SK-MEL-5 (cell line): ENCODE data around the gene RPL9. TPM values are rescaled to one million over a fixed set of nuclear protein-coding genes. Genes with fewer than 3 reads are reported as not detected.
"Not testable (repeated sequence)": the region's sequence is repeated elsewhere in the genome, so short reads cannot be mapped to it uniquely, and the experiment has no call there.

Experiments used
- DNase-seq: peaks from one replicate; pipeline ENCODE4 v3.0.0-alpha.2; 2016; ENCODE audit warnings: low read depth, low spot score
- in situ Hi-C: cut with HindIII; loops from 2 replicates; pipeline ENCODE4 v1.10.0; 2016; ENCODE audit warnings: low sequenced_read_pairs, high pct_unique_total_duplicates, low pct_unique_long_range_greater_than_20kb
- total RNA-seq: library from RNA; depleted of rRNA; stranded (reverse); fragments of >200 nt; shearing (Covaris generic); gene quantifications from 2 replicates; pipeline ENCODE4 v1.2.3, GENCODE V29; 2014

Gene RPL9
- total RNA-seq, 1 experiment from 2014 or later = 3,684 TPM

DNA sequence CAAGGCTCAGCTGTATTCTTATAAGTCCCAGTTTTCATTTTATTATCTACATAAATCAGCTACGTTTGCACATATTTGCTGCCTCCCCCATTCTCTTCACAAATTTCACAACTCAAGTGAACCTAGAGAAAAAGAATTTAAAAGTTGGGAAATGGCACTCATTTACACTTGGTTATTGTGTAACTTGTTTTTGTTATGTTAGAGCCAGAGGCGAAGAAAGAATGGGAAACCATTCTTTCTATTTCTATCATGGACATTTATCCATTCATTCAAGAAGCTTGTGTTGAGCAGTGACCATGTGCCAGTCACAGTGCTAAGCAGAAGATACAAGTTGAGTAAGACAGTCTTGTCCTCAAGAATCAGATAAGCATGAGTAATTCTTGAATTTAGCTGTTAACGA is 13.7 kb upstream of the RPL9 start:
- in situ Hi-C loops = no loop called here
- DNase-seq = no peak

GRCh38 chr4:39470402-39470801 is 11.7 kb upstream of the RPL9 start:
- in situ Hi-C loops = no loop called here
- no peak for DNase-seq

- in situ Hi-C loops = no loop called here
- peak; percentile 92 for DNase-seq
Measured at GRCh38 chr4:39469429-39470077, 10.8 kb upstream of the RPL9 start.

GRCh38 chr4:39467464-39467863 is 8.7 kb upstream of the RPL9 start:
- DNase-seq = no peak
- in situ Hi-C loops = no loop called here

- DNase-seq = no peak
- in situ Hi-C loops = no loop called here
Measured at GRCh38 chr4:39466747-39467146, 8.0 kb upstream of the RPL9 start.

GRCh38 chr4:39464886-39465501 is 6.3 kb upstream of the RPL9 start:
- in situ Hi-C loops = no loop called here
- DNase-seq = peak; percentile 91

DNA sequence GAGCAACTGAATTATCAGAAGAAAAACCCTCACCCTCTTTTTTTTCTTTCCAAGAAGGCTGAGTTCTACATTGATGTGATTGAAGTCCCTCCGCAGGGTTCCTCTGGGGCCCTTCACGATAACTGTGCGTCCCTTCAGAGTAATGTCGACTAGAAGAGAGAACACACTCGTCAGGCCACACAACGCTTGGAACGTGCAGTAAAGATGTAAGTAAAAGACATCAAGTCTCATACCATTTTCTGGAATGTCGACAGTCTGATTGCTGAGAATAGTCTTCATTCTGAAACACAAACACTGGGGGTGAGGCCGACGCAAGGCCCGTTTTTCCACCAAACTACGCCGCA is 589 bp downstream of the RPL9 start:
- in situ Hi-C loops, DNase-seq: not testable (repeated sequence)

GRCh38 chr4:39456946-39457763 is 1.6 kb downstream of the RPL9 start:
- DNase-seq = no peak
- in situ Hi-C loops = no loop called here

- in situ Hi-C loops = no loop called here
Measured at GRCh38 chr4:39455486-39455885, 3.2 kb downstream of the RPL9 start.

DNA sequence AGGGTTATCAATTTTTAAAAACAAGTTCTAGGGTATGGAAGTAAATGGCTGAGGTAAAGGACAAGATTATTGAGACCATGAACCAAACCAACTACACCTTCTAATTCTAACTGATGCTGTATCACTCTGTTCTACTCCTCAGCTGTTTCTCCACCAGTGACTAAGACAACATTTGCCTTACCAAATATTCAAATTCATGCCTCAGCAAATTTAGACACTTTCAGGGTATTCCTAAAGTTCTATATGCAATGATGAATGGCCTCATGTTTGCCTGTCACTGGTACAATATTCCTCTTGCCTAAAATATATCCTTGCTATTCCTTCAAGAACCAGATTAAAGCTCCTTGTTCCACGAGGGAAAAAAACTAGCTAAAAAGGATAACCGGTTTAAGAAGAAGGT is 5.0 kb downstream of the RPL9 start:
- in situ Hi-C loops = no loop called here

More at GRCh38 chr4:39455486-39455885, 3.2 kb downstream of the RPL9 start:
- DNase-seq = no peak

GRCh38 chr4:39452860-39453587 is 5.7 kb downstream of the RPL9 start:
- in situ Hi-C loops = no loop called here
- DNase-seq = no peak

More for the DNA sequence above, 5.0 kb downstream of the RPL9 start:
- DNase-seq = no peak

DNA sequence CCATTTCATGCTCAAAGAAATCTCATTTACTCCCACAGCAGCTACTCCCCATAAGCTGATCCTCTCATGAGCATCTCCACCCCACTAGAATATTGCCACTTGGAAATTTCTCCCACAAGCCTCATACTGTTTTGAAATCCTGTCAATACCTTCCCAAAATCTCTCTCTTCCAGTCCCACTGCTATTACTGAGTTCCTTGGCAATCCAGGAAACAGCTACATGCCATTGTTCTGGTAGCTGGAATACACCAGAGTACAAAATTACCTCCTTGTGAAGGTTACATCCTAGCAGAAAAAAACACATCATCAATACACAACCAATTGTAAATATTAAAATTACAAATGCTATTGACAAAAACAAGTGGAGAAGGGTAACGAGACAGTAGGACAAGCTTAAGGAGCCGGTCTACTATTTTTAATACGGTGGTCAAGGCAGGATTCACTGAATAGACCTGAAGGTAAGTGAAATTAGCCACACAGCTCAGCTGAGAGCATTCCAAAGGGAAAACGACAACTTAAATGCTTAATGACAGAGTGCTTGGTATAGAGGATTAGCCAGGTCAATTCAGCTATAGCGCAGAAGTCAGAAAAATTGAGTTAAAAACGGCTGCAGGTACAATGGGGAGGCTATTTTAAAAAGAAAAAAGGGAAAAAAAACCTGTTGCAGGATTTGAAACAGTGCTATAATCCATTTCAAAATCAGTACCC is 6.4 kb downstream of the RPL9 start:
- in situ Hi-C loops = no loop called here
- DNase-seq = no peak

DNA sequence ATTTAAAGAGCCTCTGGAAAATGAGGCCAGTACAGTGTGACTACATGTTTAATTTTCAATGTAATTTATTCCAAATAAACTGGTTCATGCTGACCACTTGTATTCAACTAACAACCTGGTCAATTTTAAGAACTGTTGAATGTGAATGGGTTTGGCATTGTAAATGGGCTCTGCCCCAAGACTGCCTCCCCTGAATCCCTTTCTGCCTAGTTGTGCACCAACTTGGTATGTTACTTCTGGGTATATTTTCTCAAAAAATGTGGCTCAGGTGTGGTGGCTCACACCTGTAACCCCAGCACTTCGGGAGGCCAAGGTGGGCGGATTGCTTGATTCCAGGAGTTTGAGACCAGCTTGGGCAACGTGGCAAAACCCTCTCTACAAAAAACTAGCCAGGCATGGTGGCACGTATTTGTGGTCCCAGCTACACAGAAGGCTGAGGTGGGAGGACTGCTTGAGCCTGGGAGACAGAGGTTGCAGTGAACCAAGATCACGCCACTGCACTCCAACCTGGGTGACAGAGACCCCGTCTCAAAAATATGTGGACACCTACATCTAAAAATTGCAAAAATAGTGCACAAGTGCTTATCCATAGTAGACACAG is 7.2 kb downstream of the RPL9 start:
- in situ Hi-C loops = no loop called here
- no peak for DNase-seq

- in situ Hi-C loops = no loop called here
- no peak for DNase-seq
Measured at GRCh38 chr4:39450618-39451017, 8.1 kb downstream of the RPL9 start.

GRCh38 chr4:39446842-39447573 is 11.7 kb downstream of the RPL9 start:
- in situ Hi-C loops = no loop called here

GRCh38 chr4:39446483-39446841 is 12.3 kb downstream of the RPL9 start:
- in situ Hi-C loops = no loop called here
- no peak for DNase-seq

More at GRCh38 chr4:39446842-39447573, 11.7 kb downstream of the RPL9 start:
- no peak for DNase-seq

DNA sequence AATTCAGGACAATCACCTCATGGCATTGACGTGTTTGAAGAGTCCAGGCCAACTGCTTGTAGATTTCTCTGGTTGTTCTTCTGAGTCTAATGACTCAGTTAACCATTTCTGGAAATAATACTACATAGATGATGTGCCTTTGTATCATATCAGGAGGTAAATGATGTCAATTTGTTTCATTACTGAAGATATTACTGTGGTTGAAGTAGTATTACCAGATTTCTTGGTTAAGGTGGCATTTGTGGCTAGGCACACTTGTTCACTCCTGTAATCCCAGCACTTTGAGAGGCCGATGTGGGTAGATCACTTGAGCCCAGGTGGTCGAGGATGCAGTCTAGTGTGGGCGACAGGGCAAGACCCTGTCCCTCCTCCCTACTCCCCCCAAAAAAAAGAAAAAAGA is 15.7 kb downstream of the RPL9 start:
- DNase-seq = no peak
- in situ Hi-C loops = no loop called here
